Measurements from ENCODE around the gene CD53.

Gene CD53

GRCh38 chr1:110902820-110903463 lies 30.0 kb downstream of the CD53 start:
- Histone ChIP-seq H3K27ac (replicated peaks) (no peak overlapping the region), H3K27me3 (ENCODE audit: insufficient read depth, poor library complexity, severe bottlenecking) (no peaks in the 10 kb centered on the region), H3K4me3 (replicated peaks; ENCODE audit: insufficient read depth, low read length) (no peak overlapping the region)
- no peak for TF ChIP-seq POLR2AphosphoS5 (IDR thresholded peaks at IDR 0.05; ENCODE audit: low read depth)
- no peak for DNase-seq (ENCODE audit: low read depth in 1 of 2, low spot score in 1 of 2)

GRCh38 chr1:110903853-110904500 lies 31.0 kb downstream of the CD53 start:
- no peak for TF ChIP-seq SPI1 (IDR thresholded peaks at IDR 0.05; ENCODE audit: borderline replicate concordance, low read depth)
- TF ChIP-seq GABPA (IDR thresholded peaks at IDR 0.05; ENCODE audit: low read depth), result no peak
- no peak for TF ChIP-seq CTCF (IDR thresholded peaks at IDR 0.05; ENCODE audit: insufficient read depth, low read length)
- no peak for TF ChIP-seq POLR2AphosphoS5 (IDR thresholded peaks at IDR 0.05; ENCODE audit: low read depth)
- no peak for TF ChIP-seq REST (IDR thresholded peaks at IDR 0.05; ENCODE audit: insufficient replicate concordance, low read depth)
- Histone ChIP-seq H3K27me3 (ENCODE audit: insufficient read depth, poor library complexity, severe bottlenecking) (no peaks in the 10 kb centered on the region), H3K4me3 (replicated peaks; ENCODE audit: insufficient read depth, low read length) (no peak overlapping the region), H3K27ac (replicated peaks) (no peak overlapping the region)
- DNase-seq (ENCODE audit: low read depth in 1 of 2, low spot score in 1 of 2), result no peak

GRCh38 chr1:110912784-110913183 lies 39.8 kb downstream of the CD53 start:
- Histone ChIP-seq H3K27ac (replicated peaks) (no peak overlapping the region), H3K27me3 (ENCODE audit: insufficient read depth, poor library complexity, severe bottlenecking) (no peaks in the 10 kb centered on the region), H3K4me3 (replicated peaks; ENCODE audit: insufficient read depth, low read length) (no peak overlapping the region)
- DNase-seq (ENCODE audit: low read depth in 1 of 2, low spot score in 1 of 2), result no peak
- no peak for TF ChIP-seq POLR2AphosphoS5 (IDR thresholded peaks at IDR 0.05; ENCODE audit: low read depth)
- TF ChIP-seq GABPA (IDR thresholded peaks at IDR 0.05; ENCODE audit: low read depth), result no peak
- TF ChIP-seq CTCF (IDR thresholded peaks at IDR 0.05; ENCODE audit: insufficient read depth, low read length), result no peak
- no peak for TF ChIP-seq REST (IDR thresholded peaks at IDR 0.05; ENCODE audit: insufficient replicate concordance, low read depth)
- no peak for TF ChIP-seq SPI1 (IDR thresholded peaks at IDR 0.05; ENCODE audit: borderline replicate concordance, low read depth)

- TF ChIP-seq POLR2AphosphoS5 (IDR thresholded peaks at IDR 0.05; ENCODE audit: low read depth) (no peak), REST (IDR thresholded peaks at IDR 0.05; ENCODE audit: insufficient replicate concordance, low read depth) (no peak), SPI1 (IDR thresholded peaks at IDR 0.05; ENCODE audit: borderline replicate concordance, low read depth) (no peak), CTCF (IDR thresholded peaks at IDR 0.05; ENCODE audit: insufficient read depth, low read length) (no peak), GABPA (IDR thresholded peaks at IDR 0.05; ENCODE audit: low read depth) (no peak)
- DNase-seq (ENCODE audit: low read depth in 1 of 2, low spot score in 1 of 2), result no peak
These were observed 41.7 kb downstream of the CD53 start for GRCh38 chr1:110914676-110915075.

More at GRCh38 chr1:110914676-110915075, 41.7 kb downstream of the CD53 start:
- Histone ChIP-seq H3K4me3 (replicated peaks; ENCODE audit: insufficient read depth, low read length) (no peak overlapping the region), H3K27ac (replicated peaks) (no peak overlapping the region), H3K27me3 (ENCODE audit: insufficient read depth, poor library complexity, severe bottlenecking) (no peaks in the 10 kb centered on the region)
